Choroid plexus epithelial cell (primary cell): ENCODE data around the gene AMBRA1.

ENCODE experiments used
- DNase-seq: peaks from one replicate; pipeline ENCODE4 v3.0.0-alpha.2; 2010; ENCODE audit warnings: low read depth
- H3K4me3 ChIP-seq: 2 replicates; pipeline ENCODE4 v1.5.1; 2011; ENCODE audit warnings: low read depth, mild to moderate bottlenecking, control low read depth, low read length, moderate library complexity
- CTCF ChIP-seq: conservative IDR thresholded peaks from 2 replicates; pipeline ENCODE4 v1.5.1; 2011; ENCODE audit warnings: low read depth, mild to moderate bottlenecking, control low read depth, inconsistent platforms, low read length, moderate library complexity

Gene AMBRA1

GRCh38 chr11:46469926-46470325, 123.9 kb downstream of the AMBRA1 start:
- H3K4me3 ChIP-seq = no peak overlapping the region
- no peak for DNase-seq
- TF ChIP-seq CTCF = no peak

GRCh38 chr11:46465683-46466082, 128.1 kb downstream of the AMBRA1 start:
- no peak overlapping the region for H3K4me3 ChIP-seq
- DNase-seq = no peak
- no peak for TF ChIP-seq CTCF

- no peak for DNase-seq
- no peak overlapping the region for H3K4me3 ChIP-seq
- no peak for TF ChIP-seq CTCF
Measured at GRCh38 chr11:46463701-46464421, 130.0 kb downstream of the AMBRA1 start.

GRCh38 chr11:46461461-46461927, 132.3 kb downstream of the AMBRA1 start:
- no peak for TF ChIP-seq CTCF
- no peak for DNase-seq
- H3K4me3 ChIP-seq = no peak overlapping the region

- no peak overlapping the region for H3K4me3 ChIP-seq
Measured at GRCh38 chr11:46458491-46458890, 135.3 kb downstream of the AMBRA1 start.

GRCh38 chr11:46457659-46458424, 136.0 kb downstream of the AMBRA1 start:
- peak; percentile 44 for DNase-seq
- H3K4me3 ChIP-seq = no peak overlapping the region
- no peak for TF ChIP-seq CTCF

More at GRCh38 chr11:46458491-46458890, 135.3 kb downstream of the AMBRA1 start:
- no peak for TF ChIP-seq CTCF
- DNase-seq = no peak
